Retinal pigment epithelial cell (primary cell): ENCODE data around the gene CPAMD8.
"Not testable (repeated sequence)": the region's sequence is repeated elsewhere in the genome, so short reads cannot be mapped to it uniquely, and the experiment has no call there.

Experiments used
- DNase-seq: peaks from one replicate; pipeline ENCODE4 v3.0.0-alpha.2; 2010; ENCODE audit warnings: low read depth
- H3K4me3 ChIP-seq: 2 replicates; pipeline ENCODE4 v1.5.1; 2011; ENCODE audit warnings: mild to moderate bottlenecking, low read length, control low read depth, moderate library complexity
- CTCF ChIP-seq: conservative IDR thresholded peaks from 2 replicates; pipeline ENCODE4 v1.5.1; 2011; ENCODE audit warnings: low read depth, low read length, control low read depth, inconsistent platforms

The CPAMD8 gene

GRCh38 chr19:16946951-16947940 is 79.4 kb downstream of the CPAMD8 start:
- no peak for DNase-seq
- H3K4me3 ChIP-seq = no peak overlapping the region
- TF ChIP-seq CTCF = no peak

- no peak for TF ChIP-seq CTCF
- DNase-seq = no peak
- H3K4me3 ChIP-seq = no peak overlapping the region
Measured at GRCh38 chr19:16945762-16946465, 80.7 kb downstream of the CPAMD8 start.

- no peak for DNase-seq
- no peak overlapping the region for H3K4me3 ChIP-seq
- TF ChIP-seq CTCF = no peak
Measured at GRCh38 chr19:16945364-16945714, 81.3 kb downstream of the CPAMD8 start.

- TF ChIP-seq CTCF = no peak
- DNase-seq = no peak
- no peak overlapping the region for H3K4me3 ChIP-seq
Measured at GRCh38 chr19:16944626-16945363, 81.8 kb downstream of the CPAMD8 start.

GRCh38 chr19:16943942-16944625 is 82.5 kb downstream of the CPAMD8 start:
- no peak overlapping the region for H3K4me3 ChIP-seq
- DNase-seq = no peak
- no peak for TF ChIP-seq CTCF

- H3K4me3 ChIP-seq = not testable (repeated sequence)
Measured at GRCh38 chr19:16943090-16943489, 83.5 kb downstream of the CPAMD8 start.

GRCh38 chr19:16942583-16942982 is 84.0 kb downstream of the CPAMD8 start:
- no peak for DNase-seq
- no peak for TF ChIP-seq CTCF

More at GRCh38 chr19:16943090-16943489, 83.5 kb downstream of the CPAMD8 start:
- not testable (repeated sequence) for DNase-seq

More at GRCh38 chr19:16942583-16942982, 84.0 kb downstream of the CPAMD8 start:
- no peak overlapping the region for H3K4me3 ChIP-seq
